ENCODE measurements around the gene GADD45GIP1.

GADD45GIP1 gene

DNA sequence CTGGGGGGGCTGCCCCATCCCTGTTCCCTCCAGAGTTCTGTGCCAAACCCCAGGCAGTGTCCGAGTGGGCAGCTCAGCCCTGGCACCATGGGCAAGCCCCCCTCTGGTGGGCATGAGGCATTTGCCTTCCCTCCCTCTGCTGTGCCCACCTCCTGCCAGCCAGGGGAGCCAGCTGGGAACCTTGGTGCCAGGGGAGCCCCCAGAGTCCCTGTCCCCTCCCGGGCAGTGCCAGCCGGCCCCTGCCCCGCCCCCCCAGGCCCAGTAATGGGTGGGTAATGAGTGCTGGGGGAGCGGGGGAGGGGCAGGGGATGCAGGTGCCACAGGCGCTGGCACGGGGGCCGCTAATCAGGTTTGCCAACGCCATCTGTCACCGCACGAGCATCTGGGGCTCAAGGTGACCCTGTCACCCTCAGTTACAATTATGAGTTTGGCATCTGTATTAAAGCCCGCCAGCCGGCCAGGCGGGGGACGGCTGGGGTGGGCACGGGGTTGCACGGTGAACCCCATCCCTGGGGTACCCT lies 18.3 kb upstream of the GADD45GIP1 start:
- no peaks in the 10 kb centered on the region for H3K79me2 ChIP-seq (ENCODE audit: control insufficient read depth, low read length)
- H3K4me3 ChIP-seq (ENCODE audit: low read length) = no peak overlapping the region
- no peaks in the 10 kb centered on the region for H3F3A ChIP-seq (ENCODE audit: control insufficient read depth, insufficient read depth)
- no peaks in the 10 kb centered on the region for H3K27me3 ChIP-seq (ENCODE audit: control insufficient read depth, low read length)
- no peak overlapping the region for H3K27ac ChIP-seq (ENCODE audit: low read depth, low read length)
- no peaks in the 10 kb centered on the region for H4K20me1 ChIP-seq (ENCODE audit: control insufficient read depth, insufficient read depth, low read depth, low read length)
- H3K4me1 ChIP-seq (ENCODE audit: control insufficient read depth, low read length) = no peaks in the 10 kb centered on the region; the same call in 1 of the 2 replicates
- H3K36me3 ChIP-seq (ENCODE audit: control insufficient read depth, low read length) = no peaks in the 10 kb centered on the region
- no peak overlapping the region for H3K4me2 ChIP-seq (ENCODE audit: low read length)
- TF ChIP-seq, protein P1, sequence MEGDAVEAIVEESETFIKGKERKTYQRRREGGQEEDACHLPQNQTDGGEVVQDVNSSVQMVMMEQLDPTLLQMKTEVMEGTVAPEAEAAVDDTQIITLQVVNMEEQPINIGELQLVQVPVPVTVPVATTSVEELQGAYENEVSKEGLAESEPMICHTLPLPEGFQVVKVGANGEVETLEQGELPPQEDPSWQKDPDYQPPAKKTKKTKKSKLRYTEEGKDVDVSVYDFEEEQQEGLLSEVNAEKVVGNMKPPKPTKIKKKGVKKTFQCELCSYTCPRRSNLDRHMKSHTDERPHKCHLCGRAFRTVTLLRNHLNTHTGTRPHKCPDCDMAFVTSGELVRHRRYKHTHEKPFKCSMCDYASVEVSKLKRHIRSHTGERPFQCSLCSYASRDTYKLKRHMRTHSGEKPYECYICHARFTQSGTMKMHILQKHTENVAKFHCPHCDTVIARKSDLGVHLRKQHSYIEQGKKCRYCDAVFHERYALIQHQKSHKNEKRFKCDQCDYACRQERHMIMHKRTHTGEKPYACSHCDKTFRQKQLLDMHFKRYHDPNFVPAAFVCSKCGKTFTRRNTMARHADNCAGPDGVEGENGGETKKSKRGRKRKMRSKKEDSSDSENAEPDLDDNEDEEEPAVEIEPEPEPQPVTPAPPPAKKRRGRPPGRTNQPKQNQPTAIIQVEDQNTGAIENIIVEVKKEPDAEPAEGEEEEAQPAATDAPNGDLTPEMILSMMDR (IDR thresholded peaks at IDR 0.05; ENCODE audit: low read depth, low read length, poor library complexity, severe bottlenecking) = no peak
- no peaks in the 10 kb centered on the region for H3K9me2 ChIP-seq (replicated peaks; ENCODE audit: control insufficient read depth, low read length)
- H3K9me3 ChIP-seq (ENCODE audit: control insufficient read depth, insufficient read depth, low read length) = no peaks in the 10 kb centered on the region

GRCh38 chr19:12974301-12975220 lies 17.5 kb upstream of the GADD45GIP1 start:
- Histone ChIP-seq H3K79me2 (ENCODE audit: control insufficient read depth, low read length) (no peaks in the 10 kb centered on the region), H3K4me1 (ENCODE audit: control insufficient read depth, low read length) (no peaks in the 10 kb centered on the region), H3K27me3 (ENCODE audit: control insufficient read depth, low read length) (no peaks in the 10 kb centered on the region), H3F3A (ENCODE audit: control insufficient read depth, insufficient read depth) (no peaks in the 10 kb centered on the region), H3K4me2 (ENCODE audit: low read length) (no peak overlapping the region), H3K9me2 (replicated peaks; ENCODE audit: control insufficient read depth, low read length) (no peaks in the 10 kb centered on the region), H3K9me3 (ENCODE audit: control insufficient read depth, insufficient read depth, low read length) (no peaks in the 10 kb centered on the region), H3K27ac (ENCODE audit: low read depth, low read length) (no peak overlapping the region), H4K20me1 (ENCODE audit: control insufficient read depth, insufficient read depth, low read depth, low read length) (no peaks in the 10 kb centered on the region), H3K4me3 (ENCODE audit: low read length) (no peak overlapping the region), H3K36me3 (ENCODE audit: control insufficient read depth, low read length) (no peaks in the 10 kb centered on the region)
- TF ChIP-seq, protein P1 (IDR thresholded peaks at IDR 0.05; ENCODE audit: low read depth, low read length, poor library complexity, severe bottlenecking) = no peak
- TF ChIP-seq EZH2phosphoT487 (IDR thresholded peaks at IDR 0.05; ENCODE audit: borderline replicate concordance, low read length) = no peak

- no peaks in the 10 kb centered on the region for H3K36me3 ChIP-seq (ENCODE audit: control insufficient read depth, low read length)
- no peaks in the 10 kb centered on the region for H3F3A ChIP-seq (ENCODE audit: control insufficient read depth, insufficient read depth)
- H3K27ac ChIP-seq (ENCODE audit: low read depth, low read length) = no peak overlapping the region
- no peak overlapping the region for H3K4me3 ChIP-seq (ENCODE audit: low read length)
- TF ChIP-seq, protein P1 (IDR thresholded peaks at IDR 0.05; ENCODE audit: low read depth, low read length, poor library complexity, severe bottlenecking) = no peak
- TF ChIP-seq EZH2phosphoT487 (IDR thresholded peaks at IDR 0.05; ENCODE audit: borderline replicate concordance, low read length) = no peak
- no peak overlapping the region for H3K4me2 ChIP-seq (ENCODE audit: low read length)
- H3K9me3 ChIP-seq (ENCODE audit: control insufficient read depth, insufficient read depth, low read length) = no peaks in the 10 kb centered on the region
- H4K20me1 ChIP-seq (ENCODE audit: control insufficient read depth, insufficient read depth, low read depth, low read length) = no peaks in the 10 kb centered on the region
- H3K9me2 ChIP-seq (replicated peaks; ENCODE audit: control insufficient read depth, low read length) = no peaks in the 10 kb centered on the region
- no peaks in the 10 kb centered on the region for H3K79me2 ChIP-seq (ENCODE audit: control insufficient read depth, low read length)
- H3K4me1 ChIP-seq (ENCODE audit: control insufficient read depth, low read length) = no peaks in the 10 kb centered on the region
- H3K27me3 ChIP-seq (ENCODE audit: control insufficient read depth, low read length) = no peaks in the 10 kb centered on the region
Observed at GRCh38 chr19:12973236-12973635, 16.2 kb upstream of the GADD45GIP1 start.
